C4-2B (cell line): ENCODE measurements around the gene ANXA4.

Source experiments
- H3K27ac ChIP-seq: fragments of 450-650 bp; 2 replicates; pipeline ENCODE4 v1.5.1; 2017
- ZFX ChIP-seq: fragments of 450-650 bp; IDR thresholded peaks from 2 replicates; pipeline ENCODE4 v1.6.1; 2017
- TF ChIP-seq, protein P1 (sequence below): fragments of 450-650 bp; conservative IDR thresholded peaks from 2 replicates; pipeline ENCODE4 v1.5.1; 2017; ENCODE audit warnings: mild to moderate bottlenecking

ANXA4 gene

DNA sequence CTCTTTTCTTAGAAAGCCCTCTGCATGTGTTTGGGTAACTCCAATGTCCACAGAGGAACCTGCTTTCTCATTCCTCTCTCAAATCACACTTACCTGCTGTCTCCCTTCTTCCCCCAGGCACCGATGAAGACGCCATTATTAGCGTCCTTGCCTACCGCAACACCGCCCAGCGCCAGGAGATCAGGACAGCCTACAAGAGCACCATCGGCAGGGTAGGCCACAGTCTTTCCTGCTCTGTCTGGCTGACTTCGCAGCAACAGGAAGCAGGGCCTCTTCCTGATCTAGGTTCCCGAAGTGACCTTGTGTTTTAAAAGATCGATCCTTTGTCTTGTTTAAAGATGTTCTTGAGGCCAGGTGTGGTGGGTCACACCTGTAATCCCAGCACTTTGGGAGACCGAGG lies 62.5 kb downstream of the ANXA4 start:
- TF ChIP-seq, protein P1, sequence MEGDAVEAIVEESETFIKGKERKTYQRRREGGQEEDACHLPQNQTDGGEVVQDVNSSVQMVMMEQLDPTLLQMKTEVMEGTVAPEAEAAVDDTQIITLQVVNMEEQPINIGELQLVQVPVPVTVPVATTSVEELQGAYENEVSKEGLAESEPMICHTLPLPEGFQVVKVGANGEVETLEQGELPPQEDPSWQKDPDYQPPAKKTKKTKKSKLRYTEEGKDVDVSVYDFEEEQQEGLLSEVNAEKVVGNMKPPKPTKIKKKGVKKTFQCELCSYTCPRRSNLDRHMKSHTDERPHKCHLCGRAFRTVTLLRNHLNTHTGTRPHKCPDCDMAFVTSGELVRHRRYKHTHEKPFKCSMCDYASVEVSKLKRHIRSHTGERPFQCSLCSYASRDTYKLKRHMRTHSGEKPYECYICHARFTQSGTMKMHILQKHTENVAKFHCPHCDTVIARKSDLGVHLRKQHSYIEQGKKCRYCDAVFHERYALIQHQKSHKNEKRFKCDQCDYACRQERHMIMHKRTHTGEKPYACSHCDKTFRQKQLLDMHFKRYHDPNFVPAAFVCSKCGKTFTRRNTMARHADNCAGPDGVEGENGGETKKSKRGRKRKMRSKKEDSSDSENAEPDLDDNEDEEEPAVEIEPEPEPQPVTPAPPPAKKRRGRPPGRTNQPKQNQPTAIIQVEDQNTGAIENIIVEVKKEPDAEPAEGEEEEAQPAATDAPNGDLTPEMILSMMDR = no peak
- no peak for TF ChIP-seq ZFX

DNA sequence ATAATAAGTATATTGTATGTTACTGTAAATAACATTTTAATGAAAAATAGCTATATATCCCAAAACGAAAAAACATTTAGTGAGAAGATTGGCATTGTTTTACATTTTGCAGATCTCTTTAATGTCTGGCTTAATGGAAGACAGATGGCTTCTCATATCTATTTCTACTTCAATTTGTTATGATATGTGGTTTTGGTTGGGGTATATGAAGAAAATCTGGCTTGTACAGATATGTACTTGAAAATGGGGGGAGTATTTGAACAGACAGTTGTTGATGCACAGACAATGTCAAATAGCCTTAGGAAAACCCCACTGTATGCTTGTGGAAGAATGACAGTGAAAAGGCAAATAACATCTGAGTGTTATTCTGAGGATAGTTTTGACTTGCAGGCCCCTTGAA lies 64.0 kb downstream of the ANXA4 start:
- no peak overlapping the region for H3K27ac ChIP-seq
- no peak for TF ChIP-seq ZFX
- TF ChIP-seq, protein P1 = no peak

More for the DNA sequence above, 62.5 kb downstream of the ANXA4 start:
- no peak overlapping the region for H3K27ac ChIP-seq

DNA sequence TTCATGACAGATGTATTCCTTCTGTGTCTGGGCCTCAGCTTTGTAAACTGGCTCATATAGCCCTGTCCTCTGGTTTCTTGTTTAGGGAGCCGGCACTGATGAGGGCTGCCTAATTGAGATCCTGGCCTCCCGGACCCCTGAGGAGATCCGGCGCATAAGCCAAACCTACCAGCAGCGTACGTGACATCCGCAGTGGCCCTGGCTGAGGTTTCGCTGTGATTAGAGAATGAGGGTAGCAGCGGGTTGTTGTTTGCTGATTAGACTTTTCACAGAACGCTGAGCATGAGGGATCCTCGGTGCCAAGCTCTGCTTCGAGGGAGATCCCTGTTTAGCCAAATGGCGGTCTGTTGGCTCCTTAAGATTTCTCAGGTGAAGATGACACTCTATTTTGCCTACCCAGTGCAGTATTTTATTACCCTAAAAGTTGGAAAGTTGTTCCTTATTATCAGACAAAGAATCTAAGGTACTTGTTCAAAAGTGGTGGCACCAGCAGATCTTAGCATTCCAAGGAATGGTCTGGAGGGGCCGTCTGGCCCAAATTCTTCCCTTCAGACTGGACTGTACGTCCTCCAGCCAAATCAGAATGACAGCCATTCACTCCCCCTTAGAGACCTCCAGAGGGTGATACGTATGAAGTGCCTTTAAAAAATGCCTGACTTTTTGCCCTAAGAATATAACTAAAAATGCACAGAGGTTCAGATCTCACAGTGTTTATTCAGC lies 66.0 kb downstream of the ANXA4 start:
- TF ChIP-seq ZFX = no peak
- TF ChIP-seq, protein P1 = no peak
- no peak overlapping the region for H3K27ac ChIP-seq

DNA sequence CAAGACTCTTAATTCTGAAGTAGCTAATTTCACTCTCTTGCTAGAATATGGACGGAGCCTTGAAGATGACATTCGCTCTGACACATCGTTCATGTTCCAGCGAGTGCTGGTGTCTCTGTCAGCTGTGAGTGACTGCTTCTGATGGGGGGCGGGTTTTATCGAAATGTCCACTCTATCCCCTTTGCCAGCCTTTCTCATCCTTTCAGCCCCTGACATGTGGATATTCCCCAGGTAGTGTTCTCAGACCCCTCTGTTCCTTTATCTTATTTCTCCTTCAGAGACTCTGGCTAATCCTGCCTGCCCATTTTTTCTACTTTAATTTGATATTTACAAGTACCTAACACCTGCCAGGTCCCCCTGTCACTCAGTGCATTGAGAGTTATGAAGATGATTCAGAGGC lies 68.6 kb downstream of the ANXA4 start:
- TF ChIP-seq, protein P1 = no peak
- no peak for TF ChIP-seq ZFX
- H3K27ac ChIP-seq = no peak overlapping the region

DNA sequence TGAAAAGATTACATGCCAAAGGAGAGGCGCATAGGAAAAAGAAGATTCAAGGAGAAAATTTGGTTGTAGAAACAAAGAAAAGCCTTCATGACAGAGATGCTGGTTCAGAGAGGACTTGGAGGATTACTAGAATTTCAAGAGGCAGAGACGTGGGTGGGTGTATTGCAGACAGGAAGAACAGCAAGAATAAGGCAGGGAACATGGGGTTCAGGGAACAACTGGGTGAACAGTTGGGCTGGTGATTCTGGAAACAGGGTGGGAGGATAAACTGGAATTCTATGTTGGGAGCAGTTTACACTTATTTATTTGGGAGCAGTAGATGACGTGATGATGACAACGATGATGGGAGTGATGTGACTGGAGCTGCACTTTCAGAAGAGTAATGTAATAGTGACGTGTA lies 69.1 kb downstream of the ANXA4 start:
- H3K27ac ChIP-seq = no peak overlapping the region
- TF ChIP-seq, protein P1 = no peak
- no peak for TF ChIP-seq ZFX

DNA sequence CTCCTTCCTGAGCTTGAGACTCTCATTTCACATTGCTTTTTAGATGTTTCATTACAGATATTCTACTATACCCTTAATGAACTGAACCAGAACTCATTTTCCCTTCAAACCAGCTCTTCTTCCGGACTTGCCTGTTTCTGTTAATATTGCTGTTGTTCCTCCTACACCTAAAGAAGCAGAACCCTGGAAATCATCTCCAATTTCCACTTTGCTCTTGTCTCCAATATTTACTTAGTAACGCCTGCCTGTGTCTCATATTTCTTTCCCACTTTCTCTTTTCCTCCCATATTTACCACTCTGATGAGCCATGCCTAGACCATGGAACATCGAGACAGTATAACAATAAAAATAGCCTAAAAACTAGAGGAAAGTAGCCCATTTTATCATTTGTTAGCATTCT lies 69.7 kb downstream of the ANXA4 start:
- TF ChIP-seq ZFX = no peak
- TF ChIP-seq, protein P1 = no peak
- no peak overlapping the region for H3K27ac ChIP-seq

DNA sequence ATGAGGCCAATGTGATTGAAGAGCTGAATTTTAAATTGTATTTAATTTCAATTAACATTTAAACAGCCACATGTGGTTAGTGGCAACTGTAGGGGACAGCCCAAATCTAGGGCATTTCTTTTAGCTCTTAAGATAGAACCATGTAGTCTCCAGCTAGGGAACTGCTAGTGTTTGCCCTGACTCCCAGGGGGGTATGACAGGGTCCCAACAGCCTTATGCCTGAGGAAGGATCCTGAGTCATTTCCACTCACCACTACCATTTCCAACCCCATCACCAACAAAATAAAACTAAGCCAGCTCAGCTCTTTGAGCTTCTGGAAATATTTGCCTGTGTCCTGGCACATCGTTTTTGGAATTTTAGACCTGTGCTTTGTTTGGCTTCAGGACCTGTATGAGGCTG lies 73.8 kb downstream of the ANXA4 start:
- TF ChIP-seq, protein P1 = no peak
- TF ChIP-seq ZFX = no peak
- H3K27ac ChIP-seq = no peak overlapping the region
